Measurements from ENCODE around the gene TMEM231. TPM values are rescaled to one million over a fixed set of nuclear protein-coding genes. Genes with fewer than 3 reads are reported as not detected.
"Not testable (repeated sequence)": the region's sequence is repeated elsewhere in the genome, so short reads cannot be mapped to it uniquely, and the experiment has no call there.

TMEM231 gene
- total RNA-seq, 1 experiment from 2014 or later, result 6.6 TPM

- H3K36me3 Mint-ChIP-seq (ENCODE audit: insufficient read depth, unreplicated experiment), result peaks cover 6% of the 10 kb centered on the region
- intact Hi-C loops (cut with micrococcal nuclease; ENCODE audit: unreplicated experiment), result loop anchor here (1.0 kb wide), 1 partner anchor 34 kb away; no protein-coding TSS in a partner anchor
- DNase-seq, result peak; percentile 94 to 95
- Histone ChIP-seq H3K4me1 (no peaks in the 10 kb centered on the region), H3K36me3 (ENCODE audit: control insufficient read depth, insufficient read depth, low read length) (no peaks in the 10 kb centered on the region), H3K9me3 (no peaks in the 10 kb centered on the region), H3K27me3 (replicated peaks; ENCODE audit: control insufficient read depth, insufficient read depth, low read length) (no peaks in the 10 kb centered on the region), H3K4me3 (ENCODE audit: low read depth, low read length) (peak overlapping the region; percentile 76)
- no peak for TF ChIP-seq CTCF (IDR thresholded peaks at IDR 0.05; ENCODE audit: insufficient read depth in 1 of 2, low read depth in 1 of 2, low read length in 1 of 2, severe bottlenecking in 1 of 2, unreplicated experiment in 1 of 2)
- CTCF ChIA-PET, result interaction anchor here (0.7 to 2.7 kb wide), 2 partner anchors 10 to 38 kb away, joined by 3 to 21 read pairs; no protein-coding TSS in a partner anchor
- POLR2A ChIA-PET, result interaction anchor here (0.5 to 1.2 kb wide), 4 partner anchors 10 to 391 kb away, joined by 3 to 6 read pairs (median 4); partner anchors contain the start of gene ADAT1
- peak overlapping the region; percentile 98 for H3K27ac Mint-ChIP-seq (ENCODE audit: unreplicated experiment)
- H3K27me3 Mint-ChIP-seq (ENCODE audit: insufficient read depth, unreplicated experiment), result no peaks in the 10 kb centered on the region
- TSS peak; percentile 36 for BruUV-seq (replicated peaks)
- no peaks in the 10 kb centered on the region for H3K9me3 Mint-ChIP-seq (ENCODE audit: unreplicated experiment)
- H3K4me1 Mint-ChIP-seq (ENCODE audit: low read depth, unreplicated experiment), result peaks cover 6% of the 10 kb centered on the region
- peak overlapping the region; percentile 98 for H3K4me3 Mint-ChIP-seq (ENCODE audit: unreplicated experiment)
Observed at GRCh38 chr16:75555213-75555706, 792 bp downstream of the TMEM231 start.

- ChIA-PET CTCF (interaction anchor here (1.1 to 1.4 kb wide), 2 partner anchors 36 to 80 kb away, joined by 4 to 6 read pairs; no protein-coding TSS in a partner anchor), POLR2A (no interaction called here)
- BruUV-seq (replicated peaks), result no TSS peak
- no peaks in the 10 kb centered on the region for H3K4me1 ChIP-seq
- intact Hi-C loops (cut with micrococcal nuclease; ENCODE audit: unreplicated experiment), result no loop called here
- H3K4me3 Mint-ChIP-seq (ENCODE audit: unreplicated experiment), result no peak overlapping the region
- no peaks in the 10 kb centered on the region for H3K9me3 ChIP-seq
- H3K36me3 Mint-ChIP-seq (ENCODE audit: insufficient read depth, unreplicated experiment), result peaks cover 6% of the 10 kb centered on the region
- H3K9me3 Mint-ChIP-seq (ENCODE audit: unreplicated experiment), result no peaks in the 10 kb centered on the region
- H3K27me3 Mint-ChIP-seq (ENCODE audit: insufficient read depth, unreplicated experiment), result no peaks in the 10 kb centered on the region
- H3K36me3 ChIP-seq (ENCODE audit: control insufficient read depth, insufficient read depth, low read length), result no peaks in the 10 kb centered on the region
- no peaks in the 10 kb centered on the region for H3K27me3 ChIP-seq (replicated peaks; ENCODE audit: control insufficient read depth, insufficient read depth, low read length)
- no peak overlapping the region for H3K4me3 ChIP-seq (ENCODE audit: low read depth, low read length)
- peaks cover 6% of the 10 kb centered on the region for H3K4me1 Mint-ChIP-seq (ENCODE audit: low read depth, unreplicated experiment)
- no peak for DNase-seq
- no peak for TF ChIP-seq CTCF (IDR thresholded peaks at IDR 0.05; ENCODE audit: insufficient read depth in 1 of 2, low read depth in 1 of 2, low read length in 1 of 2, severe bottlenecking in 1 of 2, unreplicated experiment in 1 of 2)
- no peak overlapping the region for H3K27ac Mint-ChIP-seq (ENCODE audit: unreplicated experiment)
Observed at GRCh38 chr16:75552951-75553350, 3.1 kb downstream of the TMEM231 start.

GRCh38 chr16:75550211-75550662, 5.8 kb downstream of the TMEM231 start:
- H3K4me1 ChIP-seq, result no peaks in the 10 kb centered on the region
- H3K4me3 Mint-ChIP-seq (ENCODE audit: unreplicated experiment), result no peak overlapping the region
- H3K27me3 Mint-ChIP-seq (ENCODE audit: insufficient read depth, unreplicated experiment), result no peaks in the 10 kb centered on the region
- TF ChIP-seq CTCF (IDR thresholded peaks at IDR 0.05; ENCODE audit: insufficient read depth in 1 of 2, low read depth in 1 of 2, low read length in 1 of 2, severe bottlenecking in 1 of 2, unreplicated experiment in 1 of 2), result peak in 1 of 2 experiments; percentile 70
- H3K9me3 ChIP-seq, result no peaks in the 10 kb centered on the region
- peak in 1 of 2 experiments; percentile 49 for DNase-seq
- peaks cover 2% of the 10 kb centered on the region for H3K36me3 Mint-ChIP-seq (ENCODE audit: insufficient read depth, unreplicated experiment)
- no peak overlapping the region for H3K4me3 ChIP-seq (ENCODE audit: low read depth, low read length)
- H3K27ac Mint-ChIP-seq (ENCODE audit: unreplicated experiment), result no peak overlapping the region
- no peaks in the 10 kb centered on the region for H3K4me1 Mint-ChIP-seq (ENCODE audit: low read depth, unreplicated experiment)
- no peaks in the 10 kb centered on the region for H3K27me3 ChIP-seq (replicated peaks; ENCODE audit: control insufficient read depth, insufficient read depth, low read length)
- intact Hi-C loops (cut with micrococcal nuclease; ENCODE audit: unreplicated experiment), result loop anchor here (1.0 kb wide), 3 partner anchors 22 to 79 kb away; no protein-coding TSS in a partner anchor
- BruUV-seq (replicated peaks), result no TSS peak
- H3K36me3 ChIP-seq (ENCODE audit: control insufficient read depth, insufficient read depth, low read length), result no peaks in the 10 kb centered on the region
- ChIA-PET CTCF (interaction anchor here (0.6 to 1.7 kb wide), 6 partner anchors 15 to 86 kb away, joined by 3 to 11 read pairs (median 4); partner anchors contain the start of genes CHST6 and GABARAPL2), POLR2A (interaction anchor here (0.5 kb wide), 1 partner anchor 71 kb away, joined by 4 read pairs; no protein-coding TSS in a partner anchor)
- no peaks in the 10 kb centered on the region for H3K9me3 Mint-ChIP-seq (ENCODE audit: unreplicated experiment)

- BruUV-seq (replicated peaks); H3K27me3 ChIP-seq (replicated peaks; ENCODE audit: control insufficient read depth, insufficient read depth, low read length); H3K9me3 ChIP-seq; H3K4me3 Mint-ChIP-seq (ENCODE audit: unreplicated experiment); DNase-seq; H3K27me3 Mint-ChIP-seq (ENCODE audit: insufficient read depth, unreplicated experiment); H3K4me1 Mint-ChIP-seq (ENCODE audit: low read depth, unreplicated experiment); H3K36me3 ChIP-seq (ENCODE audit: control insufficient read depth, insufficient read depth, low read length); H3K36me3 Mint-ChIP-seq (ENCODE audit: insufficient read depth, unreplicated experiment); CTCF ChIA-PET; intact Hi-C loops (cut with micrococcal nuclease; ENCODE audit: unreplicated experiment); H3K4me3 ChIP-seq (ENCODE audit: low read depth, low read length); H3K27ac Mint-ChIP-seq (ENCODE audit: unreplicated experiment); H3K9me3 Mint-ChIP-seq (ENCODE audit: unreplicated experiment); POLR2A ChIA-PET; H3K4me1 ChIP-seq: not testable (repeated sequence)
Observed at GRCh38 chr16:75548456-75548855, 7.6 kb downstream of the TMEM231 start.
